ENCODE results near the gene LRRC49.

The LRRC49 gene

DNA sequence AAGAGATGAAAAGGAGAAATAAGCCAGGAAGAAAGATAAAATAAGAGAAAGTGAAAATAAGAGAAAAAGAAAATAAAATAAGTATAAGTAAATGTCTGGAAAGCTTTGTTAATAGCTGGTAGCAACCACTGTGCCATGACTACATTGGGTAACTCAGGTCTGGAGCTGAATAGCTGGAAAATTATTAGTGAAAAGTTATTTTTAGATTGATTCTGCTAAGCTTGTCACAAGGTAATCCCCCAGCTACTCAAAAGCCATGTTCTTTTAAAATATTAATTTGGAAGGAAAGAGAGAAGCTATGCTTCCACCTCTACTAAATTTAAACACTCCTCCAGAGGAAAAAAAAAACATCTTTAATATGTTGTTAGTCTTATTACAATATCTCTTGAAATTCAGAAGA lies 117.8 kb downstream of the LRRC49 start:
- Histone ChIP-seq H3K79me2 (ENCODE audit: control insufficient read depth, low read length) (no peaks in the 10 kb centered on the region), H3K4me2 (ENCODE audit: low read length) (no peak overlapping the region), H3K4me1 (ENCODE audit: control insufficient read depth, low read length) (no peaks in the 10 kb centered on the region), H4K20me1 (ENCODE audit: control insufficient read depth, insufficient read depth, low read depth, low read length) (no peaks in the 10 kb centered on the region), H3K27me3 (ENCODE audit: control insufficient read depth, low read length) (no peaks in the 10 kb centered on the region), H3K9me3 (ENCODE audit: control insufficient read depth, insufficient read depth, low read length) (no peaks in the 10 kb centered on the region), H3K36me3 (ENCODE audit: control insufficient read depth, low read length) (no peaks in the 10 kb centered on the region), H3K27ac (ENCODE audit: low read depth, low read length) (no peak overlapping the region), H3K9me2 (replicated peaks; ENCODE audit: control insufficient read depth, low read length) (no peaks in the 10 kb centered on the region), H3K4me3 (ENCODE audit: low read length) (no peak overlapping the region), H3F3A (ENCODE audit: control insufficient read depth, insufficient read depth) (no peaks in the 10 kb centered on the region)
- no peak for TF ChIP-seq EZH2phosphoT487 (IDR thresholded peaks at IDR 0.05; ENCODE audit: borderline replicate concordance, low read length)
- TF ChIP-seq, protein P1, sequence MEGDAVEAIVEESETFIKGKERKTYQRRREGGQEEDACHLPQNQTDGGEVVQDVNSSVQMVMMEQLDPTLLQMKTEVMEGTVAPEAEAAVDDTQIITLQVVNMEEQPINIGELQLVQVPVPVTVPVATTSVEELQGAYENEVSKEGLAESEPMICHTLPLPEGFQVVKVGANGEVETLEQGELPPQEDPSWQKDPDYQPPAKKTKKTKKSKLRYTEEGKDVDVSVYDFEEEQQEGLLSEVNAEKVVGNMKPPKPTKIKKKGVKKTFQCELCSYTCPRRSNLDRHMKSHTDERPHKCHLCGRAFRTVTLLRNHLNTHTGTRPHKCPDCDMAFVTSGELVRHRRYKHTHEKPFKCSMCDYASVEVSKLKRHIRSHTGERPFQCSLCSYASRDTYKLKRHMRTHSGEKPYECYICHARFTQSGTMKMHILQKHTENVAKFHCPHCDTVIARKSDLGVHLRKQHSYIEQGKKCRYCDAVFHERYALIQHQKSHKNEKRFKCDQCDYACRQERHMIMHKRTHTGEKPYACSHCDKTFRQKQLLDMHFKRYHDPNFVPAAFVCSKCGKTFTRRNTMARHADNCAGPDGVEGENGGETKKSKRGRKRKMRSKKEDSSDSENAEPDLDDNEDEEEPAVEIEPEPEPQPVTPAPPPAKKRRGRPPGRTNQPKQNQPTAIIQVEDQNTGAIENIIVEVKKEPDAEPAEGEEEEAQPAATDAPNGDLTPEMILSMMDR (IDR thresholded peaks at IDR 0.05; ENCODE audit: low read depth, low read length, poor library complexity, severe bottlenecking): no peak

DNA sequence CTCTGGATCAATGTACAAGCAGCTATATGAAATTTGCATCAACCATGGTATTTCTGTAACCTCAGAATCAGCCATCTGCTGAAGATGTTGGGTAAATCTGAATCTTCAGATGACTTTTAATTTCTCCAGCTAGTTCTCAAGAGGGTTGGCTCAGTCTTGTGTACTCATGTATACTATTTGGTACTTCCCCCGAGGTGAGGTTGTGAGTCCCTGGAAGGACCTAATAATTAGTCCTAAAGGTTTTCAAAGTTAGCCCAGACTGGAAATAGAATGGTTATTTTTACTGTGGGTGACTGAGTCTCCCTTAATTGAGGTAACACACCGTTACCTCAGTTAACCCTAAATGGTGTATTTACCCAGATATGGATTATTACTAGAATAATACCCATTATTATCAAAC lies 118.4 kb downstream of the LRRC49 start:
- TF ChIP-seq EZH2phosphoT487 (IDR thresholded peaks at IDR 0.05; ENCODE audit: borderline replicate concordance, low read length): no peak
- TF ChIP-seq, protein P1 (IDR thresholded peaks at IDR 0.05; ENCODE audit: low read depth, low read length, poor library complexity, severe bottlenecking): no peak
- H3K4me3 ChIP-seq (ENCODE audit: low read length): no peak overlapping the region
- H3K36me3 ChIP-seq (ENCODE audit: control insufficient read depth, low read length): no peaks in the 10 kb centered on the region
- no peaks in the 10 kb centered on the region for H3K79me2 ChIP-seq (ENCODE audit: control insufficient read depth, low read length)
- H3F3A ChIP-seq (ENCODE audit: control insufficient read depth, insufficient read depth): no peaks in the 10 kb centered on the region
- H3K9me3 ChIP-seq (ENCODE audit: control insufficient read depth, insufficient read depth, low read length): no peaks in the 10 kb centered on the region
- H3K9me2 ChIP-seq (replicated peaks; ENCODE audit: control insufficient read depth, low read length): no peaks in the 10 kb centered on the region
- no peak overlapping the region for H3K4me2 ChIP-seq (ENCODE audit: low read length)
- no peaks in the 10 kb centered on the region for H3K4me1 ChIP-seq (ENCODE audit: control insufficient read depth, low read length)
- no peaks in the 10 kb centered on the region for H4K20me1 ChIP-seq (ENCODE audit: control insufficient read depth, insufficient read depth, low read depth, low read length)
- H3K27ac ChIP-seq (ENCODE audit: low read depth, low read length): no peak overlapping the region
- H3K27me3 ChIP-seq (ENCODE audit: control insufficient read depth, low read length): no peaks in the 10 kb centered on the region

DNA sequence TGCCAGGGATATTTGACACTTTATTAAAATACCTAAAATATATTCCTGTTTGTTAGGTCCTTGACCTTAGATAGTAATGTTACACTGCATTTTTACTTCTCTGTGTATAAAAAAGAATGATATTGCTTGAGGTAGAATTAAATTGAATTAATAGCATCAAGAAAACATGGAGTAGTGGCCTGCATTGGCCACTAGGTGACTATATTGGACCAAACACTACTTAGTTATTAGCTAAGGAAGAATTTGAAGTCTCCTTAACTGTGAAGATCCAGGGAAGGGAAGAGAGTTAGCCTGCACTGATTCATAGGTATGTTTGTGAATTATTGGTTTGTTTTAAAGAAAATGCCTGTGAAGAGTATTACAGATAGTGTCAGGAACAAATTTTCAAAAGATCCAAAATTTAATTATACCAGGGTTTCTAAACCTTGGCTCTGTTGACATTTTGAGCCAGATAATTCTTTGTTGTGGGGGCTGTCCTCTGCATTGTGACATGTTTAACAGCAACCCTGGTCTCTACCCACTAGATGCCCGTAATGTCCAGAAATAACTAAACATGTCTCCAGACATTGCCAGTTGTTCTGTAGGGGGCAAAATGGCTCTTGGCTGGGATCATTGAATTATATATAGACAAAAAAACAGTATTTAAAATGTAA lies 119.0 kb downstream of the LRRC49 start:
- Histone ChIP-seq H3K9me3 (ENCODE audit: control insufficient read depth, insufficient read depth, low read length) (no peaks in the 10 kb centered on the region), H3K27ac (ENCODE audit: low read depth, low read length) (no peak overlapping the region), H4K20me1 (ENCODE audit: control insufficient read depth, insufficient read depth, low read depth, low read length) (no peaks in the 10 kb centered on the region), H3K27me3 (ENCODE audit: control insufficient read depth, low read length) (no peaks in the 10 kb centered on the region), H3K4me2 (ENCODE audit: low read length) (no peak overlapping the region), H3K79me2 (ENCODE audit: control insufficient read depth, low read length) (no peaks in the 10 kb centered on the region), H3K9me2 (replicated peaks; ENCODE audit: control insufficient read depth, low read length) (no peaks in the 10 kb centered on the region), H3K36me3 (ENCODE audit: control insufficient read depth, low read length) (no peaks in the 10 kb centered on the region), H3F3A (ENCODE audit: control insufficient read depth, insufficient read depth) (no peaks in the 10 kb centered on the region), H3K4me3 (ENCODE audit: low read length) (no peak overlapping the region), H3K4me1 (ENCODE audit: control insufficient read depth, low read length) (no peaks in the 10 kb centered on the region)
- TF ChIP-seq EZH2phosphoT487 (IDR thresholded peaks at IDR 0.05; ENCODE audit: borderline replicate concordance, low read length): no peak
- TF ChIP-seq, protein P1 (IDR thresholded peaks at IDR 0.05; ENCODE audit: low read depth, low read length, poor library complexity, severe bottlenecking): peak; percentile 68
